Measurements from ENCODE around the gene FOXRED2.

Gene FOXRED2

GRCh38 chr22:36481393-36482168, 25.3 kb downstream of the FOXRED2 start, which contains the start of gene TXN2:
Gene TXN2 (minus strand): TSS chr22:36481640. CDS start chr22:36480837, 803 bp downstream.
- peaks cover 4 to 5% of the 10 kb centered on the region in 2 experiments for H3K36me3 ChIP-seq (ENCODE audit: control insufficient read depth in 1 of 2, insufficient read depth in 2 of 2, low read length in 2 of 2)
- H3K9ac ChIP-seq (ENCODE audit: low read length), result peak within 1 kb of the TSS; percentile 42
- H4K8ac ChIP-seq (ENCODE audit: low read depth, low read length), result peak within 1 kb of the TSS; percentile 83
- no peak within 1 kb of the TSS for H2BK12ac ChIP-seq (ENCODE audit: low read length)
- WGBS (ENCODE audit: extremely low coverage, insufficient coverage, insufficient read length), result no CpG with 5 or more reads among the region's 62 CpGs
- H3K4ac ChIP-seq (ENCODE audit: low read depth, low read length), result peak within 1 kb of the TSS; percentile 20
- peak; percentile 92 to 96 for DNase-seq
- no peaks in the 10 kb centered on the region for H3K27me3 ChIP-seq (ENCODE audit: insufficient read depth, low read length)
- no peak within 1 kb of the TSS for H3K23ac ChIP-seq (ENCODE audit: low read length)
- H2BK120ac ChIP-seq (ENCODE audit: insufficient read depth, low read length, poor library complexity), result peak within 1 kb of the TSS; percentile 64
- H2AK5ac ChIP-seq (ENCODE audit: low read length), result no peak within 1 kb of the TSS
- peak within 1 kb of the TSS; percentile 84 for H3K4me2 ChIP-seq (ENCODE audit: low read length)
- peak within 1 kb of the TSS; percentile 77 for H3K4me3 ChIP-seq (ENCODE audit: low read depth, low read length)
- H3K4me1 ChIP-seq (ENCODE audit: control insufficient read depth in 1 of 2, insufficient read depth in 2 of 2, low read length in 2 of 2), result peaks cover 11 to 13% of the 10 kb centered on the region in 2 experiments
- H3K79me1 ChIP-seq (ENCODE audit: low read length), result peaks cover 14% of the 10 kb centered on the region
- H4K91ac ChIP-seq (ENCODE audit: low read depth, low read length), result peak within 1 kb of the TSS; percentile 88
- peak within 1 kb of the TSS; percentile 84 for H2BK5ac ChIP-seq (ENCODE audit: low read depth, low read length, poor library complexity)
- peak within 1 kb of the TSS; percentile 73 for H4K12ac ChIP-seq (ENCODE audit: low read depth, low read length)
- peak within 1 kb of the TSS; percentile 8 for H3K18ac ChIP-seq (ENCODE audit: low read length)
- peak within 1 kb of the TSS; percentile 56 for H2AFZ ChIP-seq (ENCODE audit: insufficient read depth, low read length, poor library complexity)
- no peaks in the 10 kb centered on the region for H3K79me2 ChIP-seq (ENCODE audit: control insufficient read depth, insufficient read depth, low read length, poor library complexity)
- peak within 1 kb of the TSS; percentile 63 for H3K14ac ChIP-seq (ENCODE audit: low read length)
- peak within 1 kb of the TSS; percentile 85 for H3K27ac ChIP-seq (ENCODE audit: low read depth, low read length)
- peaks cover 2% of the 10 kb centered on the region for H3K9me3 ChIP-seq (ENCODE audit: insufficient read depth, low read depth, low read length)

DNA sequence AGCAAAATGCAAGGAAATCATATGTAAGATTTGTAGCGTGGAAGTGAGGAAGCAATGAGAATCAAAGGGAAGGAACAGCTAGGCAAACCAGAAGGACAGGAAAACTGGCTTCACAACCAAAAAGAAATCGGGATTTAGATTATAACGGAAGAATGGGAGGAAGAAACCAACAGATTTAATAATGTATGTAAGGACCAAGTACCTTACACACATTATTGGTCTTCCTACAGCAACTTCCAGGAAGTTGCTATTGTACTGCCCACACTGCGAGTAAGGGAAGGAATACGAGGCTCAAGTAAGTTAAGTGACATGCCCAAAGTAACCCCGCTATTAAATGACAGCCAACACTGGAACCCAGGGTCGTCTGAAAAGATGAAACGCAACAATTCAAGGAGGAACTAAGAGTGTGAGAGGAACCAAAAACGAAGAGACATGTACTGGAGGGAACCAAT, 25.9 kb downstream of the FOXRED2 start:
- no peak for DNase-seq
- Histone ChIP-seq H3K27ac (ENCODE audit: low read depth, low read length) (peak overlapping the region; percentile 85), H3K18ac (ENCODE audit: low read length) (peak overlapping the region; percentile 8), H3K23ac (ENCODE audit: low read length) (no peak overlapping the region), H2BK12ac (ENCODE audit: low read length) (no peak overlapping the region), H4K12ac (ENCODE audit: low read depth, low read length) (peak overlapping the region; percentile 48), H2AFZ (ENCODE audit: insufficient read depth, low read length, poor library complexity) (no peak overlapping the region), H3K14ac (ENCODE audit: low read length) (peak overlapping the region; percentile 63), H3K27me3 (ENCODE audit: insufficient read depth, low read length) (no peaks in the 10 kb centered on the region), H3K4me1 (ENCODE audit: control insufficient read depth in 1 of 2, insufficient read depth in 2 of 2, low read length in 2 of 2) (peaks cover 11 to 13% of the 10 kb centered on the region in 2 experiments), H2BK120ac (ENCODE audit: insufficient read depth, low read length, poor library complexity) (no peak overlapping the region), H3K4me3 (ENCODE audit: low read depth, low read length) (peak overlapping the region; percentile 77), H2AK5ac (ENCODE audit: low read length) (no peak overlapping the region), H3K79me1 (ENCODE audit: low read length) (peaks cover 14% of the 10 kb centered on the region), H3K9me3 (ENCODE audit: insufficient read depth, low read depth, low read length) (peaks cover 2% of the 10 kb centered on the region), H3K9ac (ENCODE audit: low read length) (peak overlapping the region; percentile 42), H2BK5ac (ENCODE audit: low read depth, low read length, poor library complexity) (peak overlapping the region; percentile 36), H3K36me3 (ENCODE audit: control insufficient read depth in 1 of 2, insufficient read depth in 2 of 2, low read length in 2 of 2) (peaks cover 7 to 9% of the 10 kb centered on the region in 2 experiments), H3K79me2 (ENCODE audit: control insufficient read depth, insufficient read depth, low read length, poor library complexity) (no peaks in the 10 kb centered on the region), H4K91ac (ENCODE audit: low read depth, low read length) (peak overlapping the region; percentile 74), H3K4me2 (ENCODE audit: low read length) (peak overlapping the region; percentile 84), H4K8ac (ENCODE audit: low read depth, low read length) (peak overlapping the region; percentile 71), H3K4ac (ENCODE audit: low read depth, low read length) (no peak overlapping the region)
- WGBS (ENCODE audit: extremely low coverage, insufficient coverage, insufficient read length), result no CpG with 5 or more reads among the region's 9 CpGs

GRCh38 chr22:36478966-36479365, 27.9 kb downstream of the FOXRED2 start:
- DNase-seq, result no peak
- no peak overlapping the region for H2AFZ ChIP-seq (ENCODE audit: insufficient read depth, low read length, poor library complexity)
- no peak overlapping the region for H4K12ac ChIP-seq (ENCODE audit: low read depth, low read length)
- H3K4me2 ChIP-seq (ENCODE audit: low read length), result no peak overlapping the region
- peaks cover 2% of the 10 kb centered on the region for H3K9me3 ChIP-seq (ENCODE audit: insufficient read depth, low read depth, low read length)
- H4K91ac ChIP-seq (ENCODE audit: low read depth, low read length), result no peak overlapping the region
- no peak overlapping the region for H2AK5ac ChIP-seq (ENCODE audit: low read length)
- no peak overlapping the region for H2BK5ac ChIP-seq (ENCODE audit: low read depth, low read length, poor library complexity)
- no CpG with 5 or more reads among the region's 4 CpGs for WGBS (ENCODE audit: extremely low coverage, insufficient coverage, insufficient read length)
- no peak overlapping the region for H3K14ac ChIP-seq (ENCODE audit: low read length)
- no peaks in the 10 kb centered on the region for H3K27me3 ChIP-seq (ENCODE audit: insufficient read depth, low read length)
- H4K8ac ChIP-seq (ENCODE audit: low read depth, low read length), result no peak overlapping the region
- no peak overlapping the region for H2BK120ac ChIP-seq (ENCODE audit: insufficient read depth, low read length, poor library complexity)
- H3K27ac ChIP-seq (ENCODE audit: low read depth, low read length), result no peak overlapping the region
- peaks cover 17 to 21% of the 10 kb centered on the region in 2 experiments for H3K36me3 ChIP-seq (ENCODE audit: control insufficient read depth in 1 of 2, insufficient read depth in 2 of 2, low read length in 2 of 2)
- H2BK12ac ChIP-seq (ENCODE audit: low read length), result no peak overlapping the region
- peaks cover 11% of the 10 kb centered on the region for H3K79me1 ChIP-seq (ENCODE audit: low read length)
- H3K4ac ChIP-seq (ENCODE audit: low read depth, low read length), result no peak overlapping the region
- H3K79me2 ChIP-seq (ENCODE audit: control insufficient read depth, insufficient read depth, low read length, poor library complexity), result no peaks in the 10 kb centered on the region
- no peak overlapping the region for H3K4me3 ChIP-seq (ENCODE audit: low read depth, low read length)
- H3K18ac ChIP-seq (ENCODE audit: low read length), result no peak overlapping the region
- H3K4me1 ChIP-seq (ENCODE audit: control insufficient read depth in 1 of 2, insufficient read depth in 2 of 2, low read length in 2 of 2), result peaks cover 9 to 12% of the 10 kb centered on the region in 2 experiments
- no peak overlapping the region for H3K23ac ChIP-seq (ENCODE audit: low read length)
- no peak overlapping the region for H3K9ac ChIP-seq (ENCODE audit: low read length)

- H3K36me3 ChIP-seq (ENCODE audit: control insufficient read depth in 1 of 2, insufficient read depth in 2 of 2, low read length in 2 of 2), result peaks cover 29 to 36% of the 10 kb centered on the region in 2 experiments
- no peak overlapping the region for H3K4me2 ChIP-seq (ENCODE audit: low read length)
- no peak overlapping the region for H2BK120ac ChIP-seq (ENCODE audit: insufficient read depth, low read length, poor library complexity)
- H3K4me3 ChIP-seq (ENCODE audit: low read depth, low read length), result no peak overlapping the region
- H4K8ac ChIP-seq (ENCODE audit: low read depth, low read length), result no peak overlapping the region
- no peak overlapping the region for H3K18ac ChIP-seq (ENCODE audit: low read length)
- no peak overlapping the region for H3K14ac ChIP-seq (ENCODE audit: low read length)
- no peaks in the 10 kb centered on the region for H3K79me2 ChIP-seq (ENCODE audit: control insufficient read depth, insufficient read depth, low read length, poor library complexity)
- H3K4me1 ChIP-seq (ENCODE audit: control insufficient read depth in 1 of 2, insufficient read depth in 2 of 2, low read length in 2 of 2), result peaks cover 0 to 4% of the 10 kb centered on the region in 2 experiments
- H3K27me3 ChIP-seq (ENCODE audit: insufficient read depth, low read length), result no peaks in the 10 kb centered on the region
- no peak overlapping the region for H4K12ac ChIP-seq (ENCODE audit: low read depth, low read length)
- H2AFZ ChIP-seq (ENCODE audit: insufficient read depth, low read length, poor library complexity), result no peak overlapping the region
- no peak overlapping the region for H3K27ac ChIP-seq (ENCODE audit: low read depth, low read length)
- no CpG with 5 or more reads among the region's 6 CpGs for WGBS (ENCODE audit: extremely low coverage, insufficient coverage, insufficient read length)
- no peak overlapping the region for H2BK12ac ChIP-seq (ENCODE audit: low read length)
- no peak overlapping the region for H3K4ac ChIP-seq (ENCODE audit: low read depth, low read length)
- DNase-seq, result no peak
- H2BK5ac ChIP-seq (ENCODE audit: low read depth, low read length, poor library complexity), result no peak overlapping the region
- H3K9ac ChIP-seq (ENCODE audit: low read length), result no peak overlapping the region
- no peaks in the 10 kb centered on the region for H3K79me1 ChIP-seq (ENCODE audit: low read length)
- no peak overlapping the region for H4K91ac ChIP-seq (ENCODE audit: low read depth, low read length)
- no peak overlapping the region for H2AK5ac ChIP-seq (ENCODE audit: low read length)
- no peak overlapping the region for H3K23ac ChIP-seq (ENCODE audit: low read length)
- no peaks in the 10 kb centered on the region for H3K9me3 ChIP-seq (ENCODE audit: insufficient read depth, low read depth, low read length)
Measured at GRCh38 chr22:36475341-36475740, 31.5 kb downstream of the FOXRED2 start.

Data from trophoblast cell (in vitro differentiated cells and primary cell).